Liver (tissue), 3 donors: ENCODE measurements around the gene LIPH.

Experiments used
- HNF4G ChIP-seq: IDR thresholded peaks from 2 replicates; pipeline ENCODE4 v1.6.1; 2016; ENCODE audit warnings: antibody characterized with exemption
- RAD21 ChIP-seq, 2 donors: IDR thresholded peaks; 2 replicates each; pipeline ENCODE4 v1.6.1; 2016; ENCODE audit warnings: antibody characterized with exemption in 2 of 2, mild to moderate bottlenecking in 2 of 2
- TAF1 ChIP-seq: conservative IDR thresholded peaks from 2 replicates; pipeline ENCODE4 v1.6.1; 2016; ENCODE audit warnings: antibody characterized with exemption, mild to moderate bottlenecking
- TF ChIP-seq, protein P1 (sequence below): fragments of 150-350 bp; IDR thresholded peaks from 2 replicates; pipeline ENCODE4 v1.5.1; 2017; ENCODE audit warnings: improper control_type of control experiment, low read depth, low read length; ENCODE audit not compliant: missing input control
- TF ChIP-seq, protein P2 (sequence below): IDR thresholded peaks from 2 replicates; pipeline ENCODE4 v1.6.1; 2016; ENCODE audit warnings: antibody characterized with exemption
- donor health status: healthy.
- donor health status: healthy.

DNA sequence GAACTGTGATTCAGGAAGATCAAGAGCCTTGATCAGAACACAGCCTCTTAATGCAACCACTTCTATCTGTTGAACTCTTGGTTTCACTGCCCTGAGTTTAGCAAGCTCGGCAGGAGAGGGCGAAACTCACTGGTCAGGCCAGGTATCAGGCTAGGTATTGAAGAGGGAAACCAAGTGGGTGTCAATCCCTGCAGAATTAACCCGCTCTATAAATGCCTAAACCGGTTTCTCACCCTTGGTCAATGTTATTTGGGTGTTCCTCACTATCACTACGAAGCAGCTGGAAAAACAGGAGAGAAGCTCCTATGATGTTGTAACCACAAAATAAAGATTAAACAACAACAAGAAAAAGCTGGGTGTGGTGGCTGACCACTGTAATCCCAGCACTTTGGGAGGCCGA is 23.9 kb downstream of the LIPH start:
- TF ChIP-seq, protein P1, sequence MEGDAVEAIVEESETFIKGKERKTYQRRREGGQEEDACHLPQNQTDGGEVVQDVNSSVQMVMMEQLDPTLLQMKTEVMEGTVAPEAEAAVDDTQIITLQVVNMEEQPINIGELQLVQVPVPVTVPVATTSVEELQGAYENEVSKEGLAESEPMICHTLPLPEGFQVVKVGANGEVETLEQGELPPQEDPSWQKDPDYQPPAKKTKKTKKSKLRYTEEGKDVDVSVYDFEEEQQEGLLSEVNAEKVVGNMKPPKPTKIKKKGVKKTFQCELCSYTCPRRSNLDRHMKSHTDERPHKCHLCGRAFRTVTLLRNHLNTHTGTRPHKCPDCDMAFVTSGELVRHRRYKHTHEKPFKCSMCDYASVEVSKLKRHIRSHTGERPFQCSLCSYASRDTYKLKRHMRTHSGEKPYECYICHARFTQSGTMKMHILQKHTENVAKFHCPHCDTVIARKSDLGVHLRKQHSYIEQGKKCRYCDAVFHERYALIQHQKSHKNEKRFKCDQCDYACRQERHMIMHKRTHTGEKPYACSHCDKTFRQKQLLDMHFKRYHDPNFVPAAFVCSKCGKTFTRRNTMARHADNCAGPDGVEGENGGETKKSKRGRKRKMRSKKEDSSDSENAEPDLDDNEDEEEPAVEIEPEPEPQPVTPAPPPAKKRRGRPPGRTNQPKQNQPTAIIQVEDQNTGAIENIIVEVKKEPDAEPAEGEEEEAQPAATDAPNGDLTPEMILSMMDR = no peak
- TF ChIP-seq HNF4G = no peak
- TF ChIP-seq, protein P2, sequence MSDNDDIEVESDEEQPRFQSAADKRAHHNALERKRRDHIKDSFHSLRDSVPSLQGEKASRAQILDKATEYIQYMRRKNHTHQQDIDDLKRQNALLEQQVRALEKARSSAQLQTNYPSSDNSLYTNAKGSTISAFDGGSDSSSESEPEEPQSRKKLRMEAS = no peak
- no peak for TF ChIP-seq RAD21 (IDR thresholded peaks at IDR 0.05)
- TF ChIP-seq TAF1 = no peak
